ENCODE measurements around the gene PLXNA4.

PLXNA4 gene

GRCh38 chr7:132087421-132087820, 488.8 kb downstream of the PLXNA4 start:
- H3K9ac ChIP-seq (ENCODE audit: low read length) = no peak overlapping the region
- no peaks in the 10 kb centered on the region for H3K79me2 ChIP-seq (ENCODE audit: control insufficient read depth, insufficient read depth, low read length)
- no peak overlapping the region for H2AK5ac ChIP-seq (ENCODE audit: low read length)
- no peaks in the 10 kb centered on the region for H3K27me3 ChIP-seq (ENCODE audit: insufficient read depth, low read length, poor library complexity)
- no peaks in the 10 kb centered on the region for H3K79me1 ChIP-seq (ENCODE audit: low read length)
- no peak for DNase-seq
- no peak overlapping the region for H3K18ac ChIP-seq (ENCODE audit: low read length)
- no peak overlapping the region for H4K8ac ChIP-seq (ENCODE audit: low read depth, low read length)
- H2BK120ac ChIP-seq (ENCODE audit: low read depth, low read length) = no peak overlapping the region
- no peak overlapping the region for H3K4ac ChIP-seq (ENCODE audit: low read depth, low read length)
- WGBS (ENCODE audit: extremely low coverage, insufficient coverage, low lambda C conversion rate) = no CpG with 5 or more reads among the region's 2 CpGs
- H3K4me2 ChIP-seq (ENCODE audit: low read length) = no peak overlapping the region
- no peak overlapping the region for H3K27ac ChIP-seq (ENCODE audit: low read depth, low read length)
- H2BK5ac ChIP-seq (ENCODE audit: low read length) = no peak overlapping the region
- H4K5ac ChIP-seq (ENCODE audit: low read length) = no peak overlapping the region
- no peaks in the 10 kb centered on the region for H3K4me1 ChIP-seq (ENCODE audit: control insufficient read depth, low read depth, low read length)
- H3K36me3 ChIP-seq (ENCODE audit: control insufficient read depth, insufficient read depth, low read length) = no peaks in the 10 kb centered on the region
- H3K56ac ChIP-seq (ENCODE audit: low read length) = no peak overlapping the region
- H3K23ac ChIP-seq (ENCODE audit: low read length) = no peak overlapping the region
- no peak overlapping the region for H2BK15ac ChIP-seq (replicated peaks; ENCODE audit: low read depth)
- H3K4me3 ChIP-seq (ENCODE audit: low read length) = no peak overlapping the region

GRCh38 chr7:132084776-132085388, 491.4 kb downstream of the PLXNA4 start:
- no CpG with 5 or more reads among the region's 8 CpGs for WGBS (ENCODE audit: extremely low coverage, insufficient coverage, low lambda C conversion rate)
- Histone ChIP-seq H4K5ac (ENCODE audit: low read length) (no peak overlapping the region), H3K4me3 (ENCODE audit: low read length) (no peak overlapping the region), H2BK120ac (ENCODE audit: low read depth, low read length) (no peak overlapping the region), H3K27me3 (ENCODE audit: insufficient read depth, low read length, poor library complexity) (no peaks in the 10 kb centered on the region), H2BK5ac (ENCODE audit: low read length) (no peak overlapping the region), H3K4me1 (ENCODE audit: control insufficient read depth, low read depth, low read length) (no peaks in the 10 kb centered on the region), H3K27ac (ENCODE audit: low read depth, low read length) (no peak overlapping the region), H3K4ac (ENCODE audit: low read depth, low read length) (no peak overlapping the region), H3K4me2 (ENCODE audit: low read length) (no peak overlapping the region), H3K56ac (ENCODE audit: low read length) (no peak overlapping the region), H3K23ac (ENCODE audit: low read length) (no peak overlapping the region), H3K18ac (ENCODE audit: low read length) (no peak overlapping the region), H3K79me1 (ENCODE audit: low read length) (no peaks in the 10 kb centered on the region), H2BK15ac (replicated peaks; ENCODE audit: low read depth) (no peak overlapping the region), H3K79me2 (ENCODE audit: control insufficient read depth, insufficient read depth, low read length) (no peaks in the 10 kb centered on the region), H4K8ac (ENCODE audit: low read depth, low read length) (no peak overlapping the region), H3K9ac (ENCODE audit: low read length) (no peak overlapping the region), H2AK5ac (ENCODE audit: low read length) (no peak overlapping the region), H3K36me3 (ENCODE audit: control insufficient read depth, insufficient read depth, low read length) (no peaks in the 10 kb centered on the region)
- DNase-seq = peak; percentile 69

DNA sequence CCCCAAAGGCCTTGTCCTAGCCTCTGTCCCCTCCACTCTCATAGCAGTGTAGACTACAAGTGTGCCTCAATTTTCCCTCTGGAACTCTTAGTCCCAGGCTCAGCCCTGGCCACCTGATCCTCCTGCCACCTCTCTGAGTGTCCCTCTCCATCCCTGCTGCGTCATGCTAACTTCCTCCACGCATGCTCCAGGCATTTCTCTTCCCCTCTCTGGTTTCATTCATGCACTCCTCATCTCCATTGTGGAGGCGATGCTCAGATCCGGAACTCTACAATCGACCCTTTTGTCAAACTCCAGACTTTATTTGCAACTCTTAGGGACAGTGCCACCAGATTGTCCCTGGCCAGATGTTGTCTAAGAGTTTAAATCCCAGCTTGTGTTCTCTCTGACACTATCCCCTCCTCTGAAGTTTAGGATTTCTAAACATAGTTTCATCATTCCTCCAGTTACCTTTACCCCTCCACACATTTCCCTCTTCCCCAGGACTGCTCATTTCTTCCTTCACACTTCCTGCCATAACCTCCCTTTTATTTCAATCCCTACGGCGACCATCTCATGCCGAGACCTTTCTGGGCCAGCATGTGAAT, 492.6 kb downstream of the PLXNA4 start:
- no peak for DNase-seq
- H2BK5ac ChIP-seq (ENCODE audit: low read length) = no peak overlapping the region
- no peaks in the 10 kb centered on the region for H3K36me3 ChIP-seq (ENCODE audit: control insufficient read depth, insufficient read depth, low read length)
- no peak overlapping the region for H3K18ac ChIP-seq (ENCODE audit: low read length)
- H2BK15ac ChIP-seq (replicated peaks; ENCODE audit: low read depth) = no peak overlapping the region
- no peak overlapping the region for H3K9ac ChIP-seq (ENCODE audit: low read length)
- H2AK5ac ChIP-seq (ENCODE audit: low read length) = no peak overlapping the region
- no peaks in the 10 kb centered on the region for H3K79me1 ChIP-seq (ENCODE audit: low read length)
- no peaks in the 10 kb centered on the region for H3K4me1 ChIP-seq (ENCODE audit: control insufficient read depth, low read depth, low read length)
- H3K23ac ChIP-seq (ENCODE audit: low read length) = no peak overlapping the region
- no peak overlapping the region for H4K8ac ChIP-seq (ENCODE audit: low read depth, low read length)
- H3K27me3 ChIP-seq (ENCODE audit: insufficient read depth, low read length, poor library complexity) = no peaks in the 10 kb centered on the region
- H3K4me2 ChIP-seq (ENCODE audit: low read length) = no peak overlapping the region
- no peak overlapping the region for H3K4me3 ChIP-seq (ENCODE audit: low read length)
- no peaks in the 10 kb centered on the region for H3K79me2 ChIP-seq (ENCODE audit: control insufficient read depth, insufficient read depth, low read length)
- H2BK120ac ChIP-seq (ENCODE audit: low read depth, low read length) = no peak overlapping the region
- H3K27ac ChIP-seq (ENCODE audit: low read depth, low read length) = no peak overlapping the region
- H3K4ac ChIP-seq (ENCODE audit: low read depth, low read length) = no peak overlapping the region
- H3K56ac ChIP-seq (ENCODE audit: low read length) = no peak overlapping the region
- H4K5ac ChIP-seq (ENCODE audit: low read length) = no peak overlapping the region
- no CpG with 5 or more reads among the region's 8 CpGs for WGBS (ENCODE audit: extremely low coverage, insufficient coverage, low lambda C conversion rate)

- Histone ChIP-seq H2AK5ac (ENCODE audit: low read length) (no peak overlapping the region), H3K27ac (ENCODE audit: low read depth, low read length) (no peak overlapping the region), H3K4me2 (ENCODE audit: low read length) (no peak overlapping the region), H3K27me3 (ENCODE audit: insufficient read depth, low read length, poor library complexity) (no peaks in the 10 kb centered on the region), H3K4me1 (ENCODE audit: control insufficient read depth, low read depth, low read length) (no peaks in the 10 kb centered on the region), H2BK120ac (ENCODE audit: low read depth, low read length) (no peak overlapping the region), H2BK5ac (ENCODE audit: low read length) (no peak overlapping the region), H3K79me2 (ENCODE audit: control insufficient read depth, insufficient read depth, low read length) (no peaks in the 10 kb centered on the region), H3K36me3 (ENCODE audit: control insufficient read depth, insufficient read depth, low read length) (no peaks in the 10 kb centered on the region), H2BK15ac (replicated peaks; ENCODE audit: low read depth) (no peak overlapping the region), H3K56ac (ENCODE audit: low read length) (no peak overlapping the region), H4K5ac (ENCODE audit: low read length) (no peak overlapping the region), H3K18ac (ENCODE audit: low read length) (no peak overlapping the region), H4K8ac (ENCODE audit: low read depth, low read length) (no peak overlapping the region), H3K9ac (ENCODE audit: low read length) (no peak overlapping the region), H3K4me3 (ENCODE audit: low read length) (no peak overlapping the region), H3K79me1 (ENCODE audit: low read length) (no peaks in the 10 kb centered on the region), H3K4ac (ENCODE audit: low read depth, low read length) (no peak overlapping the region), H3K23ac (ENCODE audit: low read length) (no peak overlapping the region)
- no peak for DNase-seq
- WGBS (ENCODE audit: extremely low coverage, insufficient coverage, low lambda C conversion rate) = no CpG with 5 or more reads among the region's 10 CpGs
Measured at GRCh38 chr7:132083126-132083525, 493.1 kb downstream of the PLXNA4 start.

DNA sequence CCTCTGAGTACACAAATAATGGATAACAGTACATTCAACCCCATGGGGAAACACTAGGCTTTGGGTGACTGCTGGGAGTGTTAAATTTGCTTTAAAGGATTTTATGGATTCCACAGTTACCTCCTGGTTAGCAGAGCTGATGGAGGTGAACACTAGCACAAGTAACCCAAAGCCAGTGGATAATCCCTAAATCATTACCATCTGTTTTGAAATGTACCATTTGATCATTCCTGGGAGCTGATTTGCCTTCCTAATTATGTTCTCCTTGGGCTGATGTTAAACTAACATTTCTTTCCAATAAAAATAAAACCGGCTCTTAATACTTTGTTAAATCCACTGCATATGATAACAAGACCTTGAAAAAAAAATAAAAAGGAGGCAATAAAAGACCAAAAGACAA, 493.9 kb downstream of the PLXNA4 start:
- no peak for DNase-seq

GRCh38 chr7:132081686-132082085, 494.6 kb downstream of the PLXNA4 start:
- WGBS (ENCODE audit: extremely low coverage, insufficient coverage, low lambda C conversion rate) = no CpG with 5 or more reads among the region's 2 CpGs

More for the DNA sequence above, 493.9 kb downstream of the PLXNA4 start:
- H3K4me1 ChIP-seq (ENCODE audit: control insufficient read depth, low read depth, low read length) = no peaks in the 10 kb centered on the region
- H3K4ac ChIP-seq (ENCODE audit: low read depth, low read length) = no peak overlapping the region
- no peak overlapping the region for H2BK5ac ChIP-seq (ENCODE audit: low read length)
- H3K9ac ChIP-seq (ENCODE audit: low read length) = no peak overlapping the region
- H3K27me3 ChIP-seq (ENCODE audit: insufficient read depth, low read length, poor library complexity) = no peaks in the 10 kb centered on the region
- H2BK120ac ChIP-seq (ENCODE audit: low read depth, low read length) = no peak overlapping the region
- no peak overlapping the region for H3K23ac ChIP-seq (ENCODE audit: low read length)
- WGBS (ENCODE audit: extremely low coverage, insufficient coverage, low lambda C conversion rate) = no CpG with 5 or more reads among the region's 1 CpG
- no peaks in the 10 kb centered on the region for H3K79me1 ChIP-seq (ENCODE audit: low read length)
- H3K56ac ChIP-seq (ENCODE audit: low read length) = no peak overlapping the region
- H4K5ac ChIP-seq (ENCODE audit: low read length) = no peak overlapping the region
- no peaks in the 10 kb centered on the region for H3K36me3 ChIP-seq (ENCODE audit: control insufficient read depth, insufficient read depth, low read length)
- H3K79me2 ChIP-seq (ENCODE audit: control insufficient read depth, insufficient read depth, low read length) = no peaks in the 10 kb centered on the region
- H3K18ac ChIP-seq (ENCODE audit: low read length) = no peak overlapping the region
- no peak overlapping the region for H3K27ac ChIP-seq (ENCODE audit: low read depth, low read length)
- H3K4me2 ChIP-seq (ENCODE audit: low read length) = no peak overlapping the region
- H2BK15ac ChIP-seq (replicated peaks; ENCODE audit: low read depth) = no peak overlapping the region
- no peak overlapping the region for H3K4me3 ChIP-seq (ENCODE audit: low read length)
- no peak overlapping the region for H4K8ac ChIP-seq (ENCODE audit: low read depth, low read length)
- H2AK5ac ChIP-seq (ENCODE audit: low read length) = no peak overlapping the region

More at GRCh38 chr7:132081686-132082085, 494.6 kb downstream of the PLXNA4 start:
- H3K23ac ChIP-seq (ENCODE audit: low read length) = no peak overlapping the region
- H4K8ac ChIP-seq (ENCODE audit: low read depth, low read length) = no peak overlapping the region
- H3K4me3 ChIP-seq (ENCODE audit: low read length) = no peak overlapping the region
- H3K27me3 ChIP-seq (ENCODE audit: insufficient read depth, low read length, poor library complexity) = no peaks in the 10 kb centered on the region
- H2BK15ac ChIP-seq (replicated peaks; ENCODE audit: low read depth) = no peak overlapping the region
- H2BK120ac ChIP-seq (ENCODE audit: low read depth, low read length) = no peak overlapping the region
- H3K79me2 ChIP-seq (ENCODE audit: control insufficient read depth, insufficient read depth, low read length) = no peaks in the 10 kb centered on the region
- no peak overlapping the region for H3K4ac ChIP-seq (ENCODE audit: low read depth, low read length)
- no peak overlapping the region for H2AK5ac ChIP-seq (ENCODE audit: low read length)
- H3K56ac ChIP-seq (ENCODE audit: low read length) = no peak overlapping the region
- no peak overlapping the region for H3K27ac ChIP-seq (ENCODE audit: low read depth, low read length)
- no peak overlapping the region for H3K18ac ChIP-seq (ENCODE audit: low read length)
- no peak overlapping the region for H2BK5ac ChIP-seq (ENCODE audit: low read length)
- no peak for DNase-seq
- H3K4me2 ChIP-seq (ENCODE audit: low read length) = no peak overlapping the region
- no peaks in the 10 kb centered on the region for H3K79me1 ChIP-seq (ENCODE audit: low read length)
- no peaks in the 10 kb centered on the region for H3K4me1 ChIP-seq (ENCODE audit: control insufficient read depth, low read depth, low read length)
- no peak overlapping the region for H3K9ac ChIP-seq (ENCODE audit: low read length)
- H3K36me3 ChIP-seq (ENCODE audit: control insufficient read depth, insufficient read depth, low read length) = no peaks in the 10 kb centered on the region
- H4K5ac ChIP-seq (ENCODE audit: low read length) = no peak overlapping the region
